PC-3 (cell line): ENCODE results near the gene ARPC4. TPM values are rescaled to one million over a fixed set of nuclear protein-coding genes. Genes with fewer than 3 reads are reported as not detected.

Source experiments
- ATAC-seq: fragments of 200-7000 bp; cut with Tn5 transposase; 2 replicates; pipeline ENCODE4 v1.9.1; 2020; ENCODE audit warnings: mild to moderate bottlenecking, moderate library complexity
- BruUV-seq: library from RNA; stranded (reverse); fragments of 400-500 nt; replicated peaks from 2 replicates; lab custom pipeline; 2021; lab: Mats Ljungman, UMichigan
- CTCF ChIA-PET: fragments of 300-600 bp; sonication (Branson Sonifier 250); formaldehyde crosslinking; loops from one replicate; lab custom pipeline; 2022; ENCODE audit warnings: antibody characterized with exemption; lab: Charles Lee
- POLR2A ChIA-PET: fragments of 300-600 bp; sonication (Branson Sonifier 250); formaldehyde crosslinking; loops from one replicate; lab custom pipeline; 2022; ENCODE audit warnings: antibody characterized with exemption; ENCODE audit not compliant: unreplicated experiment; lab: Charles Lee
- DNase-seq: peaks from one replicate; pipeline ENCODE4 v3.0.0-alpha.2; 2015
- H2AFZ ChIP-seq: fragments of 300-600 bp; sonication (generic); 2 replicates; pipeline ENCODE4 v1.6.0; 2016; ENCODE audit warnings: antibody characterized with exemption, low read length
- H3F3A ChIP-seq: fragments of 300-600 bp; sonication (generic); one replicate; pipeline ENCODE4 v1.6.0; 2017; ENCODE audit warnings: antibody characterized with exemption, low read length, control low read depth, mild to moderate bottlenecking; ENCODE audit not compliant: unreplicated experiment
- H3K27ac ChIP-seq: fragments of 300-600 bp; sonication (generic); 2 replicates; pipeline ENCODE4 v1.5.1; 2016; ENCODE audit warnings: mild to moderate bottlenecking, low read length
- H3K27me3 ChIP-seq: fragments of 300-600 bp; sonication (generic); 2 replicates; pipeline ENCODE4 v1.6.1; 2016; ENCODE audit warnings: low read length, mixed read lengths
- H3K36me3 ChIP-seq: fragments of 300-600 bp; sonication (generic); 2 replicates; pipeline ENCODE4 v1.6.1; 2016; ENCODE audit warnings: low read depth, mixed run types, low read length, mixed read lengths
- H3K4me1 ChIP-seq: fragments of 300-600 bp; sonication (generic); 2 replicates; pipeline ENCODE4 v1.5.1; 2016; ENCODE audit warnings: low read length; ENCODE audit not compliant: insufficient read depth
- H3K4me2 ChIP-seq: fragments of 300-600 bp; sonication (generic); 2 replicates; pipeline ENCODE4 v1.6.0; 2016; ENCODE audit warnings: low read length
- H3K4me3 ChIP-seq: fragments of 300-600 bp; sonication (generic); 2 replicates; pipeline ENCODE4 v1.5.1; 2016; ENCODE audit warnings: mild to moderate bottlenecking, low read length, mixed read lengths
- H3K79me2 ChIP-seq: fragments of 300-600 bp; sonication (generic); 2 replicates; pipeline ENCODE4 v1.6.1; 2017; ENCODE audit warnings: low read length, mixed read lengths
- H3K9ac ChIP-seq: fragments of 300-600 bp; sonication (generic); 2 replicates; pipeline ENCODE4 v1.6.0; 2016; ENCODE audit warnings: mild to moderate bottlenecking, low read length
- H3K9me2 ChIP-seq: fragments of 300-600 bp; sonication (generic); replicated peaks from 2 replicates; pipeline ENCODE4 v1.6.1; 2016; ENCODE audit warnings: mixed run types, low read length, mixed read lengths
- H3K9me3 ChIP-seq: fragments of 300-600 bp; sonication (generic); 2 replicates; pipeline ENCODE4 v1.6.1; 2016; ENCODE audit warnings: low read length, mixed read lengths
- H4K20me1 ChIP-seq: fragments of 300-600 bp; sonication (generic); 2 replicates; pipeline ENCODE4 v1.6.1; 2016; ENCODE audit warnings: low read length, mixed read lengths
- CTCF ChIP-seq: fragments of 300-600 bp; sonication (generic); conservative IDR thresholded peaks from 2 replicates; pipeline ENCODE4 v1.5.1; 2017; ENCODE audit warnings: antibody characterized with exemption, low read depth, mild to moderate bottlenecking, low read length
- EZH2 ChIP-seq: fragments of 300-600 bp; sonication (generic); IDR thresholded peaks from one replicate; pipeline ENCODE4 v1.6.1; 2017; ENCODE audit warnings: antibody characterized with exemption, mild to moderate bottlenecking, low read length; ENCODE audit not compliant: unreplicated experiment
- EZH2phosphoT487 ChIP-seq: fragments of 300-600 bp; sonication (generic); IDR thresholded peaks from 2 replicates; pipeline ENCODE4 v1.6.1; 2018; ENCODE audit warnings: mild to moderate bottlenecking, antibody characterized with exemption, low read length, borderline replicate concordance
- intact Hi-C: fragments of 100-400 bp; cut with micrococcal nuclease; formaldehyde crosslinking; loops from 2 replicates; pipeline ENCODE4 v1.9.0; 2023
- total RNA-seq: library from RNA; depleted of rRNA; stranded (reverse); fragments of >200 nt; gene quantifications from 2 replicates; pipeline ENCODE4 v1.2.3, GENCODE V29; 2014

Gene ARPC4
- total RNA-seq, 1 experiment from 2014 or later, result 223 TPM

- H4K20me1 ChIP-seq, result no peaks in the 10 kb centered on the region
- POLR2A ChIA-PET, result no interaction called here
- H3K9me2 ChIP-seq, result no peaks in the 10 kb centered on the region
- H3K27ac ChIP-seq, result no peak overlapping the region
- BruUV-seq, result no TSS peak
- no peak for TF ChIP-seq EZH2
- TF ChIP-seq EZH2phosphoT487, result no peak
- TF ChIP-seq CTCF, result no peak
- peaks cover 14% of the 10 kb centered on the region for H3K79me2 ChIP-seq
- H3K36me3 ChIP-seq, result peaks cover 6% of the 10 kb centered on the region
- intact Hi-C loops, result no loop called here
- H3K9me3 ChIP-seq, result no peaks in the 10 kb centered on the region
- CTCF ChIA-PET, result interaction anchor here (0.6 to 1.1 kb wide), 2 partner anchors 108 to 153 kb away, joined by 3 to 5 read pairs; no protein-coding TSS in a partner anchor
- no peaks in the 10 kb centered on the region for H3K27me3 ChIP-seq
- ATAC-seq (no peak), DNase-seq (no peak)
- H2AFZ ChIP-seq, result no peak overlapping the region
- no peak overlapping the region for H3K4me3 ChIP-seq
- no peak overlapping the region for H3K4me2 ChIP-seq
- H3K9ac ChIP-seq, result no peak overlapping the region
- H3F3A ChIP-seq, result no peaks in the 10 kb centered on the region
- peaks cover 8% of the 10 kb centered on the region; the same call in 1 of the 2 replicates for H3K4me1 ChIP-seq
Measured at GRCh38 chr3:9838856-9839255, 46.0 kb downstream of the ARPC4 start.

- H3K4me1 ChIP-seq, result peaks cover 19% of the 10 kb centered on the region
- H3K9ac ChIP-seq, result no peak overlapping the region
- no peak overlapping the region for H3K4me3 ChIP-seq
- no peaks in the 10 kb centered on the region for H3K27me3 ChIP-seq
- peaks cover 6% of the 10 kb centered on the region for H3K36me3 ChIP-seq
- peaks cover 14% of the 10 kb centered on the region for H3K79me2 ChIP-seq
- H3K4me2 ChIP-seq, result no peak overlapping the region
- H3K9me3 ChIP-seq, result no peaks in the 10 kb centered on the region
- CTCF ChIA-PET, result no interaction called here
- POLR2A ChIA-PET, result no interaction called here
- H4K20me1 ChIP-seq, result no peaks in the 10 kb centered on the region
- intact Hi-C loops, result loop anchor here (5.0 to 10.0 kb wide), 3 partner anchors 56 to 444 kb away; partner anchors contain the start of gene FANCD2
- TF ChIP-seq EZH2phosphoT487 (no peak), CTCF (no peak), EZH2 (no peak)
- H2AFZ ChIP-seq, result no peak overlapping the region
- H3K9me2 ChIP-seq, result no peaks in the 10 kb centered on the region
- H3K27ac ChIP-seq, result no peak overlapping the region
- ATAC-seq (no peak), DNase-seq (no peak)
- no peaks in the 10 kb centered on the region for H3F3A ChIP-seq
- no TSS peak for BruUV-seq
Measured at GRCh38 chr3:9841015-9841414, 48.1 kb downstream of the ARPC4 start.
